Forelimb muscle (tissue), 1 donor: ENCODE results near the gene DPT. TPM values are rescaled to one million over a fixed set of nuclear protein-coding genes. Genes with fewer than 3 reads are reported as not detected.

ENCODE experiments used
- DNase-seq: peaks from one replicate; pipeline ENCODE4 v3.0.0-alpha.2; 2013; ENCODE audit warnings: low read depth
- polyA plus RNA-seq: library from polyadenylated mRNA; unstranded; fragments of 120-200 nt; gene quantifications from one replicate; pipeline ENCODE4 v1.2.1, GENCODE V29; 2013; ENCODE audit not compliant: insufficient read length

Gene DPT
- polyA plus RNA-seq, 1 donor = 84.4 TPM

- no peak for DNase-seq
Measured at GRCh38 chr1:168735974-168736373, 7.0 kb upstream of the DPT start.

GRCh38 chr1:168734946-168735345 lies 5.9 kb upstream of the DPT start:
- DNase-seq = no peak

GRCh38 chr1:168734271-168734670 lies 5.3 kb upstream of the DPT start:
- no peak for DNase-seq

GRCh38 chr1:168733241-168733640 lies 4.2 kb upstream of the DPT start:
- no peak for DNase-seq

GRCh38 chr1:168732736-168733135 lies 3.7 kb upstream of the DPT start:
- no peak for DNase-seq

DNA sequence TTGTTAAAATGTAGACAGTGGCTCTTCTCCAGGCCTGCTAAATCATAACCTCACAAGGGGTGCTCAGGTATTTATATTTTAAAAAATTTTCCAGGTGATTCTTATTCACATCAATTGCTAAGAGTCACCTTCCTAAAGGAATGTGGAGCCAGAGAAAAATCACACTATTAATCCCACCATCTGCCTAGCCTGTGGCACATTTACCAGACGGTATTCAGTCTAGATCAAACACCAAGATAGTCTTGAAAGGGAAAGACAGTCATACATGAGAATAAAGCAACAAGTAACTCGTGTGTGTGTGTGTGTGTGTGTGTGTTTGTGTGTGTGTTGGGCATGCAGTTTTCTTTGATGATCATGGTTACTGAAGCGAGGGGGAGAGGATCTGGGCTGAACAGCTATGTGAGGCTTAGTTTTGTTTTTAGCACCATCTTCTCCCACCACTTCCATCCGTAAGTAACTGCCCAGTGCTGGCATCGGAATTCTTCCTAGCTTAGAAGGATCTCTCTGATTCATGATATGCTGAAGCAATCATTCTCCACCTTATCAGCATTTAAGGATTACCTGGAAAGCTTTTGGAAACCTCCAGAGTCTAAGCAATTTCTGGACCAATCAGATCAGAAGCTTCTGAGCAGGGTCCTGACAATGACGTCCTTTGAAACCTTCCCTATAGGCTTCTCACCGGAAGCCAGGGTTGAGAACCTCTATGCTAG lies 2.4 kb upstream of the DPT start:
- no peak for DNase-seq

GRCh38 chr1:168729405-168729802 lies 398 bp upstream of the DPT start:
- no peak for DNase-seq

GRCh38 chr1:168726719-168727118 lies 2.3 kb downstream of the DPT start:
- no peak for DNase-seq

GRCh38 chr1:168726281-168726680 lies 2.7 kb downstream of the DPT start:
- no peak for DNase-seq

GRCh38 chr1:168725831-168726230 lies 3.2 kb downstream of the DPT start:
- DNase-seq = no peak

DNA sequence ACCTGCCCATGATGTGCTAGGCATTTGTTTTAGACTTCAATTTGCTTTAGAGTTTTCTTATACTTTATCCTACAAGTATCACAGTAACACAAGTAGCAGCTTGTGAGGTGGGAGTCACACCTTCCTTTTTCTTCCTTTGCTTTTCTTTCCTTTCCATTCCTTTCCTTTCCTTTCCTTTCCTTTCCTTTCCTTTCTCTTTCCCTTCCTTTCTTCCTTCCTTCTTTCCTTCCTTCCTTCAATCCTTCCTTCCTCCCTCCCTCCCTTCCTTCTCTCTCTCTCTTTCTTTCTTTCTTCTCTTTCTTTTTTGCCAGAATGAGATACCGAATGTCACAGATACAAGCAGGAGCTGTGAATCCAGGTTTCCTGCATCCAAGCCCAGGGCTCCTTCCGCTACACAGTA lies 3.9 kb downstream of the DPT start:
- DNase-seq = no peak

DNA sequence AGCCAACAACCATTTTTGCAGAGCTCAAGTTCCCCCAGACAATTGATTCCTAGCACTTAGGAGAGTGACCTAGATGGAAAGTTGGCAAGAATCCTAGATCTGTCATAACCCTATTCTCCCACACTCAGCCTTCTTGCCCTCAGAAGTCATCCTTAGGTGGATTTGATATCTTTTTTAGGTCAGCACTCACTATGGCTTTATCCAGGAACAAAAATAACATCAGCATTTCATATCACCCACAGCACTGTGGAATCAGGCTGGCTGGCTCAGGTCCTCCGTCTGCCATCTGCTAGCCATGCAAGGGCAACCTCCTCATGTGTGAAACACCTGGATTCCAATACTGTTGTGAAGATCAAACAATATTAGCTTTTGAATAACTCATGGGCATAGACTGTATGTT lies 6.0 kb downstream of the DPT start:
- DNase-seq = no peak

DNA sequence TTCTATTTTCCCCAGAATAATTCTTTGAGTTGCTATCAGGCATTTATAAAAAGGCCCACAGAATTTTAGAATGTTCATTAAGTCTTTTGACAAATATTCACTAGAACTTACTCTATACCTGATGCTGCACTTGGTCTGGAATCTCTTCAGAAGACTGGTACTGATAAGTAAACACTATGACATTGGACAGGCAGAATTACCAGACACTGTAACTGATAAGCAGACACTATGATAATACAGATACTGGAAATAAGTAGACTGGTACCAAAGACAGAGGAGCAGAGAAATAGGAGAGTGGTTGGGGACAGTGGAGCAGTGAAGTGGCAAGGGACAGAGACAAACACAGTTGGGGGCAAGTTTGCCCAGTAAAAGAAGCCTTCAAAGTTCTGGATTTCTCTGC lies 8.2 kb downstream of the DPT start:
- no peak for DNase-seq

DNA sequence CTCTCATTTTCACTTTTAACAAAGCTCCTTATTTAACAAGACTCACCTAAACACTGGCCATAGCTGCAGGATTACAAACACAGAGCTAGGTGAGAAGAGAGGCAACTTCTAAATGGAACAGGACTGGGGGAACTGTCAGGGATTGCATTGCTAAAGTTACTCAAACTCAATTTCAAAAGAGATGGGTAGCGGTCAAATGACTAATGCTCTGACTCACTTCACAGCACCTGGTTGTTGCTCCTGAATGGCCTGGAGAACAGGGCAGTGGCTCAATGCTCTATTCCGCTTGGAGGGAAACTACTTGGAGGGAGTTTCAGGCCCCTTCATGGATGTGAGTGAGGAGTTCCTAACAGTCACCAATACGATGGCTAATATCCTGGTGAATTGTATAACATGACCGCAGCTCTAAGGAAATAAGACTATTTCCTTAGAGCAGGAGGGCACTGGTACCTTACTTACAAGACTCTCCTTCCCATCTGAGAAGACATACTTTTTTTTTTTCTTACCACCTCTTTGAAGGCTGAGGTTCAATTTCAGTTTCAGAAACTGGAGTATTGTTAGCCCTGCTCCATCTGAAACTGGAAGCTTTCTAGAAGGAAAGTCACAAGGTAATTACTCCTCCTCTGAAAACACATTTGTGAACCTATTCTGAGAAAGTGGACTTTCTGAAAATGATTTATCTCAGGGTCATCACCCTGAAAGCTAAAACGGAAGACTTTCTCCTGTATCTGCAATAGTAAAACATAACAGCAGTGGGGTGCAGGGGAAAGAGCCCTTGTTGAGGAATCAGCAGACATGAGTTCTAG lies 9.5 kb downstream of the DPT start:
- no peak for DNase-seq

- DNase-seq = no peak
Measured at GRCh38 chr1:168717906-168718891, 10.8 kb downstream of the DPT start.

DNA sequence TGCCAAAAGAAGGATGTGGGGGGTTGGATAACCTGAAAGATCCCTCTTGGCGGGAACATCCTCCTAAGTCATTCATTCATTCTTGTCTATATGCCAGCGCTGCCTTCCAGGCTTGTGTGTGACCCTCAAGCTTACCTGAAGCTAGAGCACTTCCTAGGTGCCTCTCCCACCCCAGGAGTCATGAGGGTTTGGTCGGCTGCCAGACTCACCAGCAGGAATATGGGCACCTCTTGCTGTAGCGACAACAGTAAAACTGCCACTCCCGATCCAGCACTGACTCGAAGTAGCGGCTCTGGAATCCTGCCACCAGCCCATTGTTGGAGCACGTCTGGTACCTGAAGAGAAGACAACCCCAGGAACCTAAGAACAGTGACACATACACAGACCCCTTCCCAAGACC lies 15.0 kb downstream of the DPT start:
- DNase-seq = no peak

GRCh38 chr1:168709405-168710363 lies 19.3 kb downstream of the DPT start:
- peak; percentile 80 for DNase-seq

DNA sequence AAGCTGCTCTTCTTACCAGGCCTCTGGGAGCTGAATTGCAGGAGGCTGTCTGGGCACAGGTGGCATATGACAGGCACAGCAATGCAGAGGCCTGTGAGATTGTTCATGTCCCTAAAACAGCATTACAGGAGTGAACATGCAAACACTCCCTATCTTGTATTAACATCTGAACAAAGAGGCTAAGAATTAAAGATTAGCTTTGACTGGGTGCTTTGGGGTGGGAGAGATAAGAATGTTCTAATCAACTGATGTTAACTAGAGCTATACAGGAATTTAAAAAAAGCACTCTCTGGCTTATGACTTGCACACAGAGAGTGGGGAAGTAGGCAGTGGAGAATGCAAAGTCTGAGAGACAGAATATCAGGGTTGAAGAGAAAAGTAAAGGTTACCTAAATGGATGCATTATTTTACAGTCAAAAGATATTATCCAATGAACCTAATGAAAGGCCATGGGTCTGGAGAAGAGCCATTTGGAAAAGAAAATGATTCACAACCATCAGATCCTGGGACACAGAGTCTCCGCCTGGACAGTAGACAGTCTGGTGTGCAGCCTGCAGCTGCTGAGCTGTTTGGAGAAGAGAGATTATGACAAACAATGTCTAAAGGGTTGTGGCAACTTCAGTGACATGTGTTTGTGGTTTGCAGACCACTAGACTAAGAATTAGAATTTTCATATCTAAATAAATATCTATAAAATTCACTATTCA lies 20.2 kb downstream of the DPT start:
- DNase-seq = peak; percentile 53

GRCh38 chr1:168706391-168706992 lies 22.5 kb downstream of the DPT start:
- DNase-seq = no peak
